HEK293 (cell line): ENCODE measurements around the gene BEST2.

Experiments
- CTCF ChIA-PET: fragments of 350-600 bp; formaldehyde crosslinking; extraction: SDS; loops from one replicate; lab custom pipeline; 2021; ENCODE audit warnings: antibody characterized with exemption; lab: Yijun Ruan, JAX
- POLR2A ChIA-PET: fragments of 300-600 bp; formaldehyde crosslinking; extraction: SDS; loops from one replicate; lab custom pipeline; 2020; ENCODE audit warnings: antibody characterized with exemption, inconsistent platforms; lab: Yijun Ruan, JAX
- H3K27ac ChIP-seq: fragments of 200-500 bp; sonication (Bioruptor generic); 2 replicates; pipeline ENCODE4 v1.5.1; 2014; ENCODE audit warnings: low read depth, low read length, control low read depth, inconsistent platforms; ENCODE audit errors: extremely low read depth
- H3K36me3 ChIP-seq, 2 experiments: fragments of 200-500 bp in 1 of 2; sonication (Bioruptor generic) in 1 of 2; 1 replicate in 1 of 2; 2 replicates in 1 of 2; pipeline ENCODE4 v1.5.1; 2014 to 2017; ENCODE audit warnings: inconsistent platforms in 2 of 2, low read length in 2 of 2; ENCODE audit not compliant: control insufficient read depth in 2 of 2, insufficient read depth in 1 of 2
- H3K4me1 ChIP-seq: fragments of 200-500 bp; sonication (Bioruptor generic); 2 replicates; pipeline ENCODE4 v1.5.1; 2014; ENCODE audit warnings: mild to moderate bottlenecking, low read length, inconsistent platforms; ENCODE audit not compliant: control insufficient read depth, insufficient read depth
- H3K4me3 ChIP-seq: 2 replicates; pipeline ENCODE4 v1.5.1; 2011; ENCODE audit warnings: low read depth, mild to moderate bottlenecking, control low read depth, low read length, moderate library complexity
- H3K9me3 ChIP-seq: fragments of 200-500 bp; sonication (Bioruptor generic); 2 replicates; pipeline ENCODE4 v1.5.1; 2014; ENCODE audit warnings: low read depth, low read length, inconsistent platforms; ENCODE audit not compliant: control insufficient read depth, insufficient read depth
- IKZF3 ChIP-seq: fragments of 450-650 bp; IDR thresholded peaks from 2 replicates; pipeline ENCODE4 v1.5.0; 2018; ENCODE audit warnings: missing biosample characterization, mild to moderate bottlenecking, missing genetic modification characterization, moderate library complexity
- KLF1 ChIP-seq: fragments of 450-650 bp; formaldehyde crosslinking; IDR thresholded peaks from 2 replicates; pipeline ENCODE4 v1.5.1; 2016; ENCODE audit warnings: missing biosample characterization, missing genetic modification characterization
- KLF9 ChIP-seq: fragments of 450-650 bp; formaldehyde crosslinking; IDR thresholded peaks from 2 replicates; pipeline ENCODE4 v1.5.1; 2016; ENCODE audit warnings: missing biosample characterization, missing genetic modification characterization, low read depth
- OVOL3 ChIP-seq: fragments of 450-650 bp; formaldehyde crosslinking; IDR thresholded peaks from 2 replicates; pipeline ENCODE4 v1.5.1; 2016; ENCODE audit warnings: missing biosample characterization, missing genetic modification characterization
- RBAK ChIP-seq: fragments of 450-650 bp; formaldehyde crosslinking; IDR thresholded peaks from 2 replicates; pipeline ENCODE4 v1.5.1; 2016; ENCODE audit warnings: missing biosample characterization, missing genetic modification characterization
- ZBTB17 ChIP-seq: fragments of 450-650 bp; formaldehyde crosslinking; IDR thresholded peaks from 2 replicates; pipeline ENCODE4 v1.5.1; 2016; ENCODE audit warnings: missing biosample characterization, missing genetic modification characterization
- ZBTB7A ChIP-seq: fragments of 450-650 bp; formaldehyde crosslinking; IDR thresholded peaks from 2 replicates; pipeline ENCODE4 v1.5.1; 2016; ENCODE audit warnings: low read depth, missing biosample characterization, missing genetic modification characterization
- ZNF174 ChIP-seq: fragments of 450-650 bp; formaldehyde crosslinking; IDR thresholded peaks from 2 replicates; pipeline ENCODE4 v1.5.0; 2017; ENCODE audit warnings: missing biosample characterization, mild to moderate bottlenecking, missing genetic modification characterization
- ZNF311 ChIP-seq: fragments of 450-650 bp; formaldehyde crosslinking; IDR thresholded peaks from 2 replicates; pipeline ENCODE4 v1.5.1; 2017; ENCODE audit warnings: missing biosample characterization, missing genetic modification characterization, borderline replicate concordance
- ZNF37A ChIP-seq: fragments of 450-650 bp; IDR thresholded peaks from 2 replicates; pipeline ENCODE4 v1.5.1; 2018; ENCODE audit warnings: missing biosample characterization, missing genetic modification characterization
- ZNF394 ChIP-seq: fragments of 450-650 bp; formaldehyde crosslinking; IDR thresholded peaks from 2 replicates; pipeline ENCODE4 v1.5.1; 2016; ENCODE audit warnings: missing biosample characterization, missing genetic modification characterization, mild to moderate bottlenecking, moderate library complexity, borderline replicate concordance
- ZNF433 ChIP-seq: fragments of 450-650 bp; formaldehyde crosslinking; IDR thresholded peaks from 2 replicates; pipeline ENCODE4 v1.5.1; 2016; ENCODE audit warnings: missing biosample characterization, missing genetic modification characterization, low read depth
- ZNF530 ChIP-seq: fragments of 450-650 bp; formaldehyde crosslinking; IDR thresholded peaks from 2 replicates; pipeline ENCODE4 v1.5.1; 2016; ENCODE audit warnings: low read depth, missing biosample characterization, missing genetic modification characterization
- ZNF558 ChIP-seq: fragments of 450-650 bp; formaldehyde crosslinking; IDR thresholded peaks from 2 replicates; pipeline ENCODE4 v1.5.1; 2016; ENCODE audit warnings: missing biosample characterization, missing genetic modification characterization
- ZNF629 ChIP-seq: fragments of 450-650 bp; formaldehyde crosslinking; IDR thresholded peaks from 2 replicates; pipeline ENCODE4 v1.5.1; 2017; ENCODE audit warnings: missing biosample characterization, missing genetic modification characterization
- ZNF664 ChIP-seq: fragments of 450-650 bp; formaldehyde crosslinking; IDR thresholded peaks from 2 replicates; pipeline ENCODE4 v1.5.1; 2016; ENCODE audit warnings: missing biosample characterization, missing genetic modification characterization
- ZNF701 ChIP-seq: fragments of 450-650 bp; formaldehyde crosslinking; IDR thresholded peaks from 2 replicates; pipeline ENCODE4 v1.5.1; 2016; ENCODE audit warnings: missing biosample characterization, missing genetic modification characterization
- ZSCAN30 ChIP-seq: fragments of 450-650 bp; IDR thresholded peaks from 2 replicates; pipeline ENCODE4 v1.5.1; 2018; ENCODE audit warnings: missing biosample characterization, mild to moderate bottlenecking, missing genetic modification characterization, moderate library complexity
- TF ChIP-seq, protein P1 (sequence below): fragments of 450-650 bp; formaldehyde crosslinking; IDR thresholded peaks from 2 replicates; pipeline ENCODE4 v1.5.1; 2017; ENCODE audit warnings: missing biosample characterization, mild to moderate bottlenecking, missing genetic modification characterization, moderate library complexity
- TF ChIP-seq, protein P2 (sequence below): fragments of 450-650 bp; formaldehyde crosslinking; conservative IDR thresholded peaks from 2 replicates; pipeline ENCODE4 v1.5.1; 2016; ENCODE audit warnings: low read depth, missing biosample characterization, missing genetic modification characterization
- TF ChIP-seq, protein P3 (sequence below): fragments of 450-650 bp; formaldehyde crosslinking; IDR thresholded peaks from 2 replicates; pipeline ENCODE4 v1.5.1; 2016; ENCODE audit warnings: missing biosample characterization, missing genetic modification characterization
- TF ChIP-seq, protein P4 (sequence below): fragments of 450-650 bp; formaldehyde crosslinking; IDR thresholded peaks from 2 replicates; pipeline ENCODE4 v1.5.0; 2017; ENCODE audit warnings: missing biosample characterization, missing genetic modification characterization, borderline replicate concordance
- TF ChIP-seq, protein P5 (sequence below): fragments of 450-650 bp; formaldehyde crosslinking; IDR thresholded peaks from 2 replicates; pipeline ENCODE4 v1.5.1; 2016; ENCODE audit warnings: missing biosample characterization, missing genetic modification characterization

BEST2 gene

GRCh38 chr19:12789098-12789903 lies 37.7 kb downstream of the BEST2 start:
- peaks cover 21% of the 10 kb centered on the region for H3K4me1 ChIP-seq
- H3K9me3 ChIP-seq = no peaks in the 10 kb centered on the region
- H3K27ac ChIP-seq = peak overlapping the region; percentile 20
- CTCF ChIA-PET = interaction anchor here (0.7 to 3.4 kb wide), 5 partner anchors 12 to 37 kb away, joined by 4 to 20 read pairs (median 11); no protein-coding TSS in a partner anchor
- peak overlapping the region; percentile 30 for H3K4me3 ChIP-seq
- no peaks in the 10 kb centered on the region; a peak in 1 of 3 replicates for H3K36me3 ChIP-seq
- POLR2A ChIA-PET = interaction anchor here (0.7 to 1.2 kb wide), 2 partner anchors 12 to 216 kb away, joined by 3 to 4 read pairs; no protein-coding TSS in a partner anchor
- TF ChIP-seq ZNF433 (tag by site-specific recombination) = no peak
- TF ChIP-seq OVOL3 (tag by site-specific recombination) = no peak
- TF ChIP-seq ZNF701 (tag by site-specific recombination) = no peak
- TF ChIP-seq ZBTB17 (tag by site-specific recombination) = 0 out of 2 replicates have a peak, but pooled peaks have one; percentile 9
- TF ChIP-seq ZNF629 (tag by site-specific recombination) = no peak
- peak; percentile 81 for TF ChIP-seq ZNF394 (tag by site-specific recombination)
- no peak for TF ChIP-seq ZNF174 (tag by site-specific recombination)
- no peak for TF ChIP-seq IKZF3
- no peak for TF ChIP-seq ZBTB7A (tag by site-specific recombination)
- no peak for TF ChIP-seq ZNF664 (tag by site-specific recombination)
- TF ChIP-seq ZNF530 = no peak
- TF ChIP-seq ZNF311 (tag by site-specific recombination) = no peak
- no peak for TF ChIP-seq ZNF37A (tag by site-specific recombination)
- TF ChIP-seq, protein P1, sequence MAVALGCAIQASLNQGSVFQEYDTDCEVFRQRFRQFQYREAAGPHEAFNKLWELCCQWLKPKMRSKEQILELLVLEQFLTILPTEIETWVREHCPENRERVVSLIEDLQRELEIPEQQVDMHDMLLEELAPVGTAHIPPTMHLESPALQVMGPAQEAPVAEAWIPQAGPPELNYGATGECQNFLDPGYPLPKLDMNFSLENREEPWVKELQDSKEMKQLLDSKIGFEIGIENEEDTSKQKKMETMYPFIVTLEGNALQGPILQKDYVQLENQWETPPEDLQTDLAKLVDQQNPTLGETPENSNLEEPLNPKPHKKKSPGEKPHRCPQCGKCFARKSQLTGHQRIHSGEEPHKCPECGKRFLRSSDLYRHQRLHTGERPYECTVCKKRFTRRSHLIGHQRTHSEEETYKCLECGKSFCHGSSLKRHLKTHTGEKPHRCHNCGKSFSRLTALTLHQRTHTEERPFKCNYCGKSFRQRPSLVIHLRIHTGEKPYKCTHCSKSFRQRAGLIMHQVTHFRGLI (tag by site-specific recombination) = no peak
- TF ChIP-seq, protein P2, sequence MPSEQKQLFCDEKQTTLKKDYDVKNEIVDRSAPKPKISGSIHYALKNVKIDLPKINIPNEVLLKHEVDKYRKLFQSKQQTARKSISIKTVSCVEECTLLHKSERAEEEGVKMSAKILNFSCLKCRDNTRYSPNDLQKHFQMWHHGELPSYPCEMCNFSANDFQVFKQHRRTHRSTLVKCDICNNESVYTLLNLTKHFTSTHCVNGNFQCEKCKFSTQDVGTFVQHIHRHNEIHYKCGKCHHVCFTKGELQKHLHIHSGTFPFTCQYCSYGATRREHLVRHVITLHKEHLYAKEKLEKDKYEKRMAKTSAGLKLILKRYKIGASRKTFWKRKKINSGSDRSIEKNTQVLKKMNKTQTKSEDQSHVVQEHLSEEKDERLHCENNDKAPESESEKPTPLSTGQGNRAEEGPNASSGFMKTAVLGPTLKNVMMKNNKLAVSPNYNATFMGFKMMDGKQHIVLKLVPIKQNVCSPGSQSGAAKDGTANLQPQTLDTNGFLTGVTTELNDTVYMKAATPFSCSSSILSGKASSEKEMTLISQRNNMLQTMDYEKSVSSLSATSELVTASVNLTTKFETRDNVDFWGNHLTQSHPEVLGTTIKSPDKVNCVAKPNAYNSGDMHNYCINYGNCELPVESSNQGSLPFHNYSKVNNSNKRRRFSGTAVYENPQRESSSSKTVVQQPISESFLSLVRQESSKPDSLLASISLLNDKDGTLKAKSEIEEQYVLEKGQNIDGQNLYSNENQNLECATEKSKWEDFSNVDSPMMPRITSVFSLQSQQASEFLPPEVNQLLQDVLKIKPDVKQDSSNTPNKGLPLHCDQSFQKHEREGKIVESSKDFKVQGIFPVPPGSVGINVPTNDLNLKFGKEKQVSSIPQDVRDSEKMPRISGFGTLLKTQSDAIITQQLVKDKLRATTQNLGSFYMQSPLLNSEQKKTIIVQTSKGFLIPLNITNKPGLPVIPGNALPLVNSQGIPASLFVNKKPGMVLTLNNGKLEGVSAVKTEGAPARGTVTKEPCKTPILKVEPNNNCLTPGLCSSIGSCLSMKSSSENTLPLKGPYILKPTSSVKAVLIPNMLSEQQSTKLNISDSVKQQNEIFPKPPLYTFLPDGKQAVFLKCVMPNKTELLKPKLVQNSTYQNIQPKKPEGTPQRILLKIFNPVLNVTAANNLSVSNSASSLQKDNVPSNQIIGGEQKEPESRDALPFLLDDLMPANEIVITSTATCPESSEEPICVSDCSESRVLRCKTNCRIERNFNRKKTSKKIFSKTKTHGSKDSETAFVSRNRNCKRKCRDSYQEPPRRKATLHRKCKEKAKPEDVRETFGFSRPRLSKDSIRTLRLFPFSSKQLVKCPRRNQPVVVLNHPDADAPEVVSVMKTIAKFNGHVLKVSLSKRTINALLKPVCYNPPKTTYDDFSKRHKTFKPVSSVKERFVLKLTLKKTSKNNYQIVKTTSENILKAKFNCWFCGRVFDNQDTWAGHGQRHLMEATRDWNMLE (tag by site-specific recombination) = no peak
- TF ChIP-seq, protein P3, sequence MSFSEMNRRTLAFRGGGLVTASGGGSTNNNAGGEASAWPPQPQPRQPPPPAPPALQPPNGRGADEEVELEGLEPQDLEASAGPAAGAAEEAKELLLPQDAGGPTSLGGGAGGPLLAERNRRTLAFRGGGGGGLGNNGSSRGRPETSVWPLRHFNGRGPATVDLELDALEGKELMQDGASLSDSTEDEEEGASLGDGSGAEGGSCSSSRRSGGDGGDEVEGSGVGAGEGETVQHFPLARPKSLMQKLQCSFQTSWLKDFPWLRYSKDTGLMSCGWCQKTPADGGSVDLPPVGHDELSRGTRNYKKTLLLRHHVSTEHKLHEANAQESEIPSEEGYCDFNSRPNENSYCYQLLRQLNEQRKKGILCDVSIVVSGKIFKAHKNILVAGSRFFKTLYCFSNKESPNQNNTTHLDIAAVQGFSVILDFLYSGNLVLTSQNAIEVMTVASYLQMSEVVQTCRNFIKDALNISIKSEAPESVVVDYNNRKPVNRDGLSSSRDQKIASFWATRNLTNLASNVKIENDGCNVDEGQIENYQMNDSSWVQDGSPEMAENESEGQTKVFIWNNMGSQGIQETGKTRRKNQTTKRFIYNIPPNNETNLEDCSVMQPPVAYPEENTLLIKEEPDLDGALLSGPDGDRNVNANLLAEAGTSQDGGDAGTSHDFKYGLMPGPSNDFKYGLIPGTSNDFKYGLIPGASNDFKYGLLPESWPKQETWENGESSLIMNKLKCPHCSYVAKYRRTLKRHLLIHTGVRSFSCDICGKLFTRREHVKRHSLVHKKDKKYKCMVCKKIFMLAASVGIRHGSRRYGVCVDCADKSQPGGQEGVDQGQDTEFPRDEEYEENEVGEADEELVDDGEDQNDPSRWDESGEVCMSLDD (tag by site-specific recombination) = 0 out of 2 replicates have a peak, but pooled peaks have one; percentile 39
- TF ChIP-seq KLF9 (tag by site-specific recombination) = no peak
- TF ChIP-seq ZNF558 (tag by site-specific recombination) = no peak
- TF ChIP-seq, protein P4, sequence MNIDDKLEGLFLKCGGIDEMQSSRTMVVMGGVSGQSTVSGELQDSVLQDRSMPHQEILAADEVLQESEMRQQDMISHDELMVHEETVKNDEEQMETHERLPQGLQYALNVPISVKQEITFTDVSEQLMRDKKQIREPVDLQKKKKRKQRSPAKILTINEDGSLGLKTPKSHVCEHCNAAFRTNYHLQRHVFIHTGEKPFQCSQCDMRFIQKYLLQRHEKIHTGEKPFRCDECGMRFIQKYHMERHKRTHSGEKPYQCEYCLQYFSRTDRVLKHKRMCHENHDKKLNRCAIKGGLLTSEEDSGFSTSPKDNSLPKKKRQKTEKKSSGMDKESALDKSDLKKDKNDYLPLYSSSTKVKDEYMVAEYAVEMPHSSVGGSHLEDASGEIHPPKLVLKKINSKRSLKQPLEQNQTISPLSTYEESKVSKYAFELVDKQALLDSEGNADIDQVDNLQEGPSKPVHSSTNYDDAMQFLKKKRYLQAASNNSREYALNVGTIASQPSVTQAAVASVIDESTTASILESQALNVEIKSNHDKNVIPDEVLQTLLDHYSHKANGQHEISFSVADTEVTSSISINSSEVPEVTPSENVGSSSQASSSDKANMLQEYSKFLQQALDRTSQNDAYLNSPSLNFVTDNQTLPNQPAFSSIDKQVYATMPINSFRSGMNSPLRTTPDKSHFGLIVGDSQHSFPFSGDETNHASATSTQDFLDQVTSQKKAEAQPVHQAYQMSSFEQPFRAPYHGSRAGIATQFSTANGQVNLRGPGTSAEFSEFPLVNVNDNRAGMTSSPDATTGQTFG (tag by site-specific recombination) = no peak
- no peak for TF ChIP-seq ZSCAN30 (tag by site-specific recombination)
- TF ChIP-seq, protein P5, sequence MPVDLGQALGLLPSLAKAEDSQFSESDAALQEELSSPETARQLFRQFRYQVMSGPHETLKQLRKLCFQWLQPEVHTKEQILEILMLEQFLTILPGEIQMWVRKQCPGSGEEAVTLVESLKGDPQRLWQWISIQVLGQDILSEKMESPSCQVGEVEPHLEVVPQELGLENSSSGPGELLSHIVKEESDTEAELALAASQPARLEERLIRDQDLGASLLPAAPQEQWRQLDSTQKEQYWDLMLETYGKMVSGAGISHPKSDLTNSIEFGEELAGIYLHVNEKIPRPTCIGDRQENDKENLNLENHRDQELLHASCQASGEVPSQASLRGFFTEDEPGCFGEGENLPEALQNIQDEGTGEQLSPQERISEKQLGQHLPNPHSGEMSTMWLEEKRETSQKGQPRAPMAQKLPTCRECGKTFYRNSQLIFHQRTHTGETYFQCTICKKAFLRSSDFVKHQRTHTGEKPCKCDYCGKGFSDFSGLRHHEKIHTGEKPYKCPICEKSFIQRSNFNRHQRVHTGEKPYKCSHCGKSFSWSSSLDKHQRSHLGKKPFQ (tag by site-specific recombination) = 0 out of 2 replicates have a peak, but pooled peaks have one; percentile 80
- no peak for TF ChIP-seq RBAK (tag by site-specific recombination)
- 0 out of 2 replicates have a peak, but pooled peaks have one; percentile 30 for TF ChIP-seq KLF1
